Measurements from ENCODE around the gene TNNT2.

TNNT2 gene

DNA sequence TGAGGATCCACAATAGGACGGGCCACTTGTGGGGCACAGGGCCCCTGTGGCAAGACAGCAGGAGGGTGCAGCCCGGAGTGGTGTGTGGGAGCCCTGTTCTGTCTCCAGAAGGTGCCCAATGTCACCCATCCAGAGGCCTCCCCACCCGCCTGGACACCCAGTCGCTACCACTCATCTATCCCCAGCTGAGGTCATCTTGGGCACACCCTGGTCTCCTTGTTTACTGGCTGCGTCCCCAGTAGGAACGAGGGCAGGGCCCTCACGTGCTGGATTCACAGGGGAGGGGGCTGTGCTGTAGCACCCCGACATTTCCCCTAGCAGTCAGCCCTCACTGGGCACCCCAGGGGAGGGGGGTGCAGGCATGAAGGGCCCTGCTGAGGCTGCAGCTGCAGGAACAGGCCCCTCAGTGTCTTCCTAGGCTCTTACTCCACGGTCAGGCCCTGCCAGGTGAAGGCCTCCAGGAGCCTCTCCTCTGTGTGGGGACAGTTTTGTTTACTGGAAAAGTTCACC is 2.3 kb upstream of the TNNT2 start:
- no peaks in the 10 kb centered on the region for H3K36me3 ChIP-seq (replicated peaks; ENCODE audit: insufficient read depth, low read length)
- H3K27ac ChIP-seq (ENCODE audit: low read length) = no peak overlapping the region
- TF ChIP-seq EZH2 (optimal IDR thresholded peaks at IDR 0.05; ENCODE audit: low read depth, low read length) (no peak), EZH2phosphoT487 (IDR thresholded peaks at IDR 0.05; ENCODE audit: low read length) (no peak), CTCF (IDR thresholded peaks at IDR 0.05; ENCODE audit: low read length) (no peak)
- H3K27me3 ChIP-seq (replicated peaks; ENCODE audit: insufficient read depth, low read length) = peaks cover 33% of the 10 kb centered on the region
- H3K79me2 ChIP-seq (ENCODE audit: low read length) = no peaks in the 10 kb centered on the region
- H3K4me1 ChIP-seq (ENCODE audit: low read length) = no peaks in the 10 kb centered on the region
- H3K4me3 ChIP-seq (ENCODE audit: low read length) = no peak overlapping the region
- no peaks in the 10 kb centered on the region for H3K9me2 ChIP-seq (replicated peaks; ENCODE audit: insufficient read depth, low read length)
- H3K9ac ChIP-seq (ENCODE audit: low read length) = no peak overlapping the region
- no peaks in the 10 kb centered on the region for H3K9me3 ChIP-seq (replicated peaks; ENCODE audit: insufficient read depth, low read length)
- no peaks in the 10 kb centered on the region for H4K20me1 ChIP-seq (ENCODE audit: insufficient read depth, low read length)
- H3K4me2 ChIP-seq (ENCODE audit: low read depth, low read length) = no peak overlapping the region
- no peak for DNase-seq
- no peaks in the 10 kb centered on the region for H3F3A ChIP-seq (ENCODE audit: insufficient read depth, low read length)
- H2AFZ ChIP-seq (ENCODE audit: low read length) = no peak overlapping the region

- DNase-seq = no peak
- Histone ChIP-seq H3K27ac (ENCODE audit: low read length) (no peak overlapping the region), H3K4me3 (ENCODE audit: low read length) (no peak overlapping the region), H3K36me3 (replicated peaks; ENCODE audit: insufficient read depth, low read length) (no peaks in the 10 kb centered on the region), H3K79me2 (ENCODE audit: low read length) (no peaks in the 10 kb centered on the region), H3K9me3 (replicated peaks; ENCODE audit: insufficient read depth, low read length) (no peaks in the 10 kb centered on the region), H3K4me1 (ENCODE audit: low read length) (no peaks in the 10 kb centered on the region), H2AFZ (ENCODE audit: low read length) (no peak overlapping the region), H3K9ac (ENCODE audit: low read length) (no peak overlapping the region), H3K27me3 (replicated peaks; ENCODE audit: insufficient read depth, low read length) (peaks cover 36% of the 10 kb centered on the region), H3K4me2 (ENCODE audit: low read depth, low read length) (no peak overlapping the region), H4K20me1 (ENCODE audit: insufficient read depth, low read length) (no peaks in the 10 kb centered on the region), H3K9me2 (replicated peaks; ENCODE audit: insufficient read depth, low read length) (no peaks in the 10 kb centered on the region), H3F3A (ENCODE audit: insufficient read depth, low read length) (no peaks in the 10 kb centered on the region)
- TF ChIP-seq EZH2 (optimal IDR thresholded peaks at IDR 0.05; ENCODE audit: low read depth, low read length) (no peak), CTCF (IDR thresholded peaks at IDR 0.05; ENCODE audit: low read length) (no peak), EZH2phosphoT487 (IDR thresholded peaks at IDR 0.05; ENCODE audit: low read length) (no peak)
Observed at GRCh38 chr1:201378804-201379203, 1.3 kb upstream of the TNNT2 start.

DNA sequence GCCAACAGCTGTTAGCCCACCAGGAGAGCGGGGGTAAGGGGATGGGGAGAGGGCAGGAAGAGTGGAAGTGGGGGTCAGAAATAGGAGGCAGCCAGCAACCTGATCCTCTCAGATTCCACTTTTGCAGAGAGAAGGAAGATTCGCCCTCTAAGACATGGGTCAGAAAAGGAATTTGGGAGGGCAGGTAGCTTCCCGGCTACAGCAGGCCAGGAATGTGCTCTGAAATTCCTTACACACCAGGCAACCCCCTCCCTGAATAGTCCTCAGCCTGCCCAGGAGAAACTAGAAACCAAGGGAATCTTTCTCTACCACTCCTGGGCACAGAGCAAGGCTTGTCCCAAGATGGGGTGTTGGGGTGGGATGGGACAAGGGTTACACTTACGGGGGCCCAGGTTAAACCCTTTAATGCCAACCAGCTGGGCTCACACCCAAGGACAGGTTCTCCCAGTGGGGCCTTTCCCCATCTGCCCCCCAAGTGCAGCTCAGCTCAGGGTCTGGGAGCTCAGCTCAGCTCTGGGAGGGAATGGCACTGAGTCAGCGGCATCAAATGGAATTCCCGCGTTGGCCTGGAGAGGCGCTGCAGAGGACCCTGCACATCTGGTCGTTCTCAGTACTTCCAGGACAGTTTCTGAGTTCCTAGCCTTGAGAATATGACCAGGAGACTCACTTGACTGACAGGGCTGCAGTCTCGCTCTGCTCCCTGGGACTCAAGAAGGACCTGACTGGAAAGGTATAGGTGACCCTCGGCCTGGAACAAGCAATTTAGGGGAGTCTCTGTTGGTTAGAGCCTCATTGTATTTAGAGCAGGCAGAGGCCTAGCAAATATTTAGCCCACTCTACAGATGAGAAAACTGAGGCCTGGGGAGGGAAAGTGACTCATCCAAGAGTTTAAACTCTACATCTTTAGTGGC is 761 bp downstream of the TNNT2 start:
- Histone ChIP-seq H3K27ac (ENCODE audit: low read length) (no peak overlapping the region), H3F3A (ENCODE audit: insufficient read depth, low read length) (no peaks in the 10 kb centered on the region), H4K20me1 (ENCODE audit: insufficient read depth, low read length) (no peaks in the 10 kb centered on the region), H3K9me2 (replicated peaks; ENCODE audit: insufficient read depth, low read length) (no peaks in the 10 kb centered on the region), H2AFZ (ENCODE audit: low read length) (no peak overlapping the region), H3K79me2 (ENCODE audit: low read length) (no peaks in the 10 kb centered on the region), H3K4me1 (ENCODE audit: low read length) (no peaks in the 10 kb centered on the region), H3K27me3 (replicated peaks; ENCODE audit: insufficient read depth, low read length) (peaks cover 56% of the 10 kb centered on the region), H3K9me3 (replicated peaks; ENCODE audit: insufficient read depth, low read length) (no peaks in the 10 kb centered on the region), H3K4me3 (ENCODE audit: low read length) (no peak overlapping the region), H3K36me3 (replicated peaks; ENCODE audit: insufficient read depth, low read length) (no peaks in the 10 kb centered on the region), H3K4me2 (ENCODE audit: low read depth, low read length) (no peak overlapping the region), H3K9ac (ENCODE audit: low read length) (no peak overlapping the region)
- TF ChIP-seq EZH2 (optimal IDR thresholded peaks at IDR 0.05; ENCODE audit: low read depth, low read length) (no peak), CTCF (IDR thresholded peaks at IDR 0.05; ENCODE audit: low read length) (peak; percentile 64)
- DNase-seq = peak; percentile 25
